ENCODE results near the gene COMMD2.

DNA sequence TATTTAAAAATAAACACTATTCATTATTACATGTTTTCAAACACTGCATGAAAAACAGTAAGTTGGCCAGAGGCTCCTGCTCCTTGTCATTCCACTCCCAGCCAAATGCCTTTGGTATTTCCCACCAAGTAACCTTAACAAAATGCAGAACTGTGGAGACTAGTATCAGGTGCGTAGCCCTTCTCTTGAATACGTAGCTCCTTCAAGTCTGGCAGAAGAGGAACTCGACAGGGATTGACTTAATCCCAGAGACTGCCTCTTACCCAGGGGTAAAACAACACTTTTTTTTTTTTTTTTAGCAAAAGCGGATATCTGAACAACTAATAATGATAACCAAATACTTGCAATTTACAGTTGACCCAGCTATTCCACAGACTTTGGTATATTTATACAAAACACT lies 738 bp downstream of the COMMD2 start:
- TF ChIP-seq, protein P1, sequence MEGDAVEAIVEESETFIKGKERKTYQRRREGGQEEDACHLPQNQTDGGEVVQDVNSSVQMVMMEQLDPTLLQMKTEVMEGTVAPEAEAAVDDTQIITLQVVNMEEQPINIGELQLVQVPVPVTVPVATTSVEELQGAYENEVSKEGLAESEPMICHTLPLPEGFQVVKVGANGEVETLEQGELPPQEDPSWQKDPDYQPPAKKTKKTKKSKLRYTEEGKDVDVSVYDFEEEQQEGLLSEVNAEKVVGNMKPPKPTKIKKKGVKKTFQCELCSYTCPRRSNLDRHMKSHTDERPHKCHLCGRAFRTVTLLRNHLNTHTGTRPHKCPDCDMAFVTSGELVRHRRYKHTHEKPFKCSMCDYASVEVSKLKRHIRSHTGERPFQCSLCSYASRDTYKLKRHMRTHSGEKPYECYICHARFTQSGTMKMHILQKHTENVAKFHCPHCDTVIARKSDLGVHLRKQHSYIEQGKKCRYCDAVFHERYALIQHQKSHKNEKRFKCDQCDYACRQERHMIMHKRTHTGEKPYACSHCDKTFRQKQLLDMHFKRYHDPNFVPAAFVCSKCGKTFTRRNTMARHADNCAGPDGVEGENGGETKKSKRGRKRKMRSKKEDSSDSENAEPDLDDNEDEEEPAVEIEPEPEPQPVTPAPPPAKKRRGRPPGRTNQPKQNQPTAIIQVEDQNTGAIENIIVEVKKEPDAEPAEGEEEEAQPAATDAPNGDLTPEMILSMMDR (IDR thresholded peaks at IDR 0.05) = no peak
- TF ChIP-seq EP300 (IDR thresholded peaks at IDR 0.05) (no peak), POLR2AphosphoS5 (IDR thresholded peaks at IDR 0.05) (no peak), POLR2A (IDR thresholded peaks at IDR 0.05; ENCODE audit: low read depth) (no peak)
